ENCODE measurements around the gene CLASP1.
"Not testable (repeated sequence)": the region's sequence is repeated elsewhere in the genome, so short reads cannot be mapped to it uniquely, and the experiment has no call there.

GRCh38 chr2:121297866-121298265 lies 351.4 kb downstream of the CLASP1 start:
- not testable (repeated sequence) for TF ChIP-seq CTCF, EZH2 (IDR thresholded peaks at IDR 0.05)
